Stimulated activated CD8-positive, alpha-beta memory T cell treated with anti-CD3 and anti-CD28 coated beads, Interleukin-7, amount 100 ng/mL, for 48 hours (primary cell): ENCODE measurements around the gene SPTBN1.

Experiments
- DNase-seq, 2 donors: peaks; one replicate each; pipeline ENCODE4 v3.0.0-alpha.2; 2020; ENCODE audit warnings: low read depth in 1 of 2; ENCODE audit errors: extremely low read depth in 1 of 2

The SPTBN1 gene

DNA sequence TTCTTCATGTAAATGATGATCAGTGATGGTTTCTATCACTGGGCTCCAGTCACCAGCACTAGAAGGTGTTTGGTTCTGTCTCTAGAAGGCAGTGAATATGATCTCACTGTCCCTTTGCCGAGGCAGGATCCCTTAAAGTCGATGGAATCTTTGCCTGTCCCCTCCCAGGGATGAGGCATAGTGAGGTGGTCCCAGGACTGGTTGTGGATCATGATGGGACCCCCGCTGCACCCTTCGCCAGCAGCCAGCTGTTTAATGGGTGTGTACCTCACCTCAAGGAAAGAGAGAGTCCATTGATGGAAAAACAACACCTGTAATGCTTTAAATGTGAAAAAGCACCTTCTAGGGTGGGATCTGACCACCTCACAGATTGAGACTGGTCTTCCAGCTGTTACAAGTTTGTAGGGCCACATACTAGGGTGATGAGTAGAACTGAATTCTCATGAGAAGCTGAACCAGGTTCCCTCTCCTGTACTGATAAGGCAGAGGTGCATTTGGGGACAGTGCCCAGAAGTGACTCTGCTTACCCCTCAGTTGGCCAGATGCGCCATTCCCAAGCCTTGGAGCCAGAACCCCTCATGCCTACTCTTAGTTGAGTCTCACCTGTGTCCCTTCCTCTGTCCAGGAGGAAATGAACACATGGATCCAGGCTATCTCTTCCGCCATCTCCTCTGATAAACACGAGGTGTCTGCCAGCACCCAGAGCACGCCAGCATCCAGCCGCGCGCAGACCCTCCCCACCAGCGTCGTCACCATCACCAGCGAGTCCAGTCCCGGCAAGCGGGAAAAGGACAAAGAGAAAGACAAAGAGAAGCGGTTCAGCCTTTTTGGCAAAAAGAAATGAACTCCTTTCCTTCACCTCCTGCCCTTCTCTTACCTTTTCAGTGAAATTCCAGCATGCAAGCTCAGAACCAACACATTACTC is 211.9 kb downstream of the SPTBN1 start:
- no peak for DNase-seq

DNA sequence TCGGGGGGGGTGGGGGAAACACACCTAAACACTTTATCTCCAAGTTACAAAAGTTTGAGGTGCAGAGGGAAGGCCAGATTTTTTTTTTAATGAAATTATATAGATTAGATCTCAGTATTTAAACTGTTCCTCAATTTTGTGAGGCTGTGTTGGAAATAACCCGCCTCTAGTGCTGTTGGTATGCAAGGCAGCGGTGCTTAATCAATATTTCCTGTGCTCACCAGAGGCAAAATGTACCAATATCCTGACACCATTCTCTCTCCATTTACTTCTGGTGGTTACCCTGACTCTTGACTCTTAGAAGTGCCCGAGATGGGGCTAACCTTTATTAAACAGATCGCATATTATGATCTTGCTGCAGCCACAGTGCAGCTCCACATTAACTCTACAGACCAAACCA is 212.6 kb downstream of the SPTBN1 start:
- DNase-seq, result no peak

DNA sequence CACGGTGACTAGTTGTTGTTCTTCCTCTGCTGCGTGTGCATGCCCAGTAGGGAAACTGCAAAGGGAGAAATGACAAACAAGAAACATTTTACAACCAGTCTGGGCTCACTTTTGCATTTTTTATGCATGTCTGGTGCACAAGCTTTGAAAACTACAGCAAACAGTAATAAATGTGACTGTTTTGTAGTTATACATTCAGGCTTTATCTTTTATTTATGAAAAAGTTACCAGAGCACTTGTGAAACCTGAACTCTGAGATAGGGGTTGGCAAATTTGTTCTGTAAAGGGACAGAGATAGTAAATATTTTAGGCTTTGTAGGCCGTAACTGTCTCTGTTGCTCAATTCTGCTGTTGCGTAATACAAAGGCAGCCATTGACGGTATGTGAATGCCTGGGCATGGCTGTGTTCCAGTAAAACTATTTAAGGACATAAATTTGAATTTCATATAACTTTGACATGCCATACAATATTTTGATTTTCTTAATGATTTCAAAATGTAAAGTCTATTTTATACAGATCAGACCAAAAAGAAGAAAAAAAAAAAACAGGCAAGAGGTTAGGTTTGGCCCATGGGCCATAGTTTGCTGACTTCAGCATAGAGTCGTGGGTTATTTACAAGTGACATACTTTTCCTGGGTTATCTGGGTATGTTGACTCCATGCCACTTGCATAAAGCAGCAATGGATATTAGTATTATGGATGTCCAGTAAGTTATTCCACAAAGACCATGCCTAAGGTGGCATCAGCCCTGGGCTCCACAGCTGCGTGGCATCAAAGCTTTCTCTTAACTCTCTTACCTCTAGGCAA is 213.8 kb downstream of the SPTBN1 start:
- no peak for DNase-seq

DNA sequence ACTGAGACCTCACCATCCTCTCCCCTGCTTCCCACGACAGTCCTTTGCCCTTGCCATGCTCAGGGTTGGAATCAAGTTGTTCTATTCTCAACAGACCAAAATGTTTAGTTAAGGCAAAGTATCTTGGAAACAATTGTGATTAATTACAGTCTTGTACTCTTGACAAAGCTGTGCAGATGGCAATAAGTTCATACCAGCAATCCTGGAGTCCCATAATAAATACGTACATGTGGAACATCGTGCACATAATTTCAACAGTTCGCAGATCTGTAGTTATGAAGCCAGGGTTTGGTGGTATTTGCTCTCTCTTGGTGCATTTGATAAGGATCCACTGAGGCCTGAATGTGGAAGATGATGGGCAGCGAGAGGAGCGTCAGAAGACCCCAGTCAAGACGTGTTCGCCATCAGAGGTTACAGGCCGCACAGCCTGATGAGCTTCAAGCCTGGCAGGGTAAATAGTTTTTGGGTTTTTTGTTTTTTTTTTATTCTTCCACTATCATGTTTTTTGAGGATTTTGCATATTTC is 214.4 kb downstream of the SPTBN1 start:
- no peak for DNase-seq

DNA sequence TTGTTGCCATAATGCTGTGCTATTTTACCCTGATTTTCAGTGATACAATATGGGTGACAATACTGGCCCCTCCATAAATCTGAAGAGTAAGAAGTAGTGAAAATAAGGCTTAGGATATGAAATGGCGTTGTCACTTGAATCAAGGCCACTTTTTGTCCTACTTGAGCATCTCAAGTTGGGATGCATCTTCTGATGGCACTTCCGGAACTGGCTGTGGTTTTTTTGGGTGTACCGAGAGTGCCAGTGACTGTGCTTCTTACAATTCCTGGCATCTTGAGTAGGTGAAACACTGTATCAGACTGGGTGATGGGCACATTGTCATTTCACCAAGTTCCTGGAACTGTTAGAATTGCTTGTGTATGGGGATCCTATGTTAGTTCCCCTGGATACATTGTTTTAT is 214.9 kb downstream of the SPTBN1 start:
- no peak for DNase-seq

DNA sequence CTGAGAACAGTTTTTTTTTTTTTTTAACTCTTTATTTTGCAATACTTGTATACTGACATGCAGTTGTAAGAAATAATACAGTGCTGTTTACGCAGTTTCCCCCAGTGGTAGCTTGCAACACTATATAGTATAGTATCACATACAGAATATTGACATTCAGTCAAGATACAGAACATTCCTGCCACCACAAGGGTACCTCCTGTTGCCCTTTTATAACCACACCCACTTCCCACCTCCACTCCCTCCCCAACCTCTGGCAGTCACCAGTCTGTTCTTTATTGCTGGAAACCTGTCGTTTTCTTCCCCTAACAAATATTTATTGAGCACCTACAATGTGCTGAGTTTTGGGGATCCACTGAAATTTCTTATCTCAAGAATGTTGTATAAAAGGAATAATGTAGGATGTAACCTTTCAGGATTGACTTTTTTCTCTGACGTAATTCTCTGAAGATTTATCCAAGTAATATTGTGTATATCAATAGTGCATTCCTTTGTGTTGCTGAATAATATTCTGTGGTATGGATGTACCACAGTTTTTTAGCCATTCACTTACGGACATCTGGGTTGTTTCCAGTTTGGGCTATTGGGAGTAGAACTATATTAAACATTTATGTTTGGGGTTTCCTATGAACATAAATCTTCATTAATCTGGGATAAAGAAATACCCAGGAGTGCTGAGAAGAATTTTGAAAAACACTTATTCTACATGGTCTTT is 215.9 kb downstream of the SPTBN1 start:
- no peak for DNase-seq

DNA sequence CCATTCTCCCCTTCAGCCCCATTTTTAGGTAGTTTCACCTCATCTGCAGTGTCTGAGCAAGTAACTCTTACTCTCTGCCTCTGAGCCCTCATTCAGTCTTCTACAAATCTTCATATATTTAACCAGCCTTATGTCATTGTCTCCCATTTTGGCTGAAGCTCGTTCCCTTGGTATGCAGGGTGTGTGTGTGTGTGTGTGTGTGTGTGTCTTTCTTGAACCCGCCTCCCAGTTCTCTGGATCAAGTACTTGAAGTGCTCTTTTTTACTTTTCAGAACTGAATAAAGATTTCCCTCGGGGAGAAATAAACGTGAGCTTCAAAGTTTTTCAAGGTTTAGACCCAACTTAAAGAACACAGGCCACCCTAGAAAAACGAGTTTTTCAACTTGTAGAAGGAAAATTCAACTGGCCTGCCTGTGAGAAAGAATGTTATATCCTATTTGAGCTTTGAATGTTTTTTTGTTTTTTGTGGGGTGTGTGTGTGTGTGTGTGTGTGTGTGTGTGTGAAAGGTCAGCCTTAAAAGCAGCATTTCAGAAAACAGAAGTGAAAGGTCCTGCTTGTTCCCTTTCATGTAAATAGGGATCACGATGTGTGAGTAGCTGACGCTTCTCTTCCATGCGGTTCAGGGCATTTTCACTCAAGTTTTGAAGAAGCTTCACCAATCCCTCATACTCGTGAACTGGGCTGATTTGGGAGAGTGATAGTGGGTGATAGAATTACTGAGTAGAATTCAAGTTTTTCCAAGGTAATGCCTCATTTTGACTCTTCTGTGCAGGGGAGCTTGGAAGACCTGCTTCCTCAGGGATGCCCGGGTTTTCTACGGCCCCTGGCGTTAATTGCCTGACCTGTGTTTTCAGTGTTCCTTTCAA is 216.7 kb downstream of the SPTBN1 start:
- DNase-seq, result no peak

DNA sequence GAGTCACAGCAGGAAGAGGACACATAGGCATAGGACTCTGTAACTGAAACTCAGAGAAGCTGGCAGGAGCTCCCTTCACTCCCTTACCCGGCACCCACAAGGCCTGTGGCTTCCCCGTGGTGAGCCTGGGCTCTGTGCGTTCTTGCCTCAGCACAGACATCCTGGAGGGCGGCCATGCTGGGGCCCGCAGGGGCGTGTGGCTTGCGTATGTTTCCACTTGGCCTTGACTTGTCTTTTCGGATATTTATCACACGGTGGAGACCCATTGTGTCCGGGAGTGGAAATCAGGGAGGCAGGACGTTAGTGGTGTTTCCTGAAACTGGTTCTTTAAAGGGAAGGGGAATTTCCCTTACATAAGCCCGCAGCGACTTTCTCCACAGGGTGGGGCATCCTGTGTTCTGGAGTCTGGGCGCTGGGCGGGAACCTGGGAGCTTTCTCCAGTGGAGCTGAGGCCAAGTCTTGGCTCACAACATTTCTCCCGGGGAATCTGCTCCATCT is 217.4 kb downstream of the SPTBN1 start:
- DNase-seq, result peak; percentile 38 to 43

DNA sequence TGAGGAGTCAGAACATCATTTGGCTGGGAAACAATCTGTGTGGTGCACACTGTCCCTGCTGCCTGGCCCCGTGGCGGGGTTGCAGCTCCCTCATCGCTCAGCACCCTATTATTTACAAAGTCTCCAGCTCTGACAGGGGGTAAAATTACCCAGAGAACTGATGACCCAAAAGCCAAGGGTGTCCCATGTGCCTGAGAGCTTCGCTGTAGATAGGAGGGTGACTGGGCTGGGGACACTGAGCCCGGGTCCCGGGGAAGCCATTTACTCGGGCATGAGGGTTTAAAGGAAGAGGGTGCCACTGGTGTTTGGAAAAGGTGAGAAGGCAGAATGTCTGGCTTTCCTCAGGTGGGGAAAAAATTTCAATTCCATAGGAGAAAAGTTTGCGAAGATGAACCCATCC is 219.2 kb downstream of the SPTBN1 start:
- DNase-seq, result no peak

DNA sequence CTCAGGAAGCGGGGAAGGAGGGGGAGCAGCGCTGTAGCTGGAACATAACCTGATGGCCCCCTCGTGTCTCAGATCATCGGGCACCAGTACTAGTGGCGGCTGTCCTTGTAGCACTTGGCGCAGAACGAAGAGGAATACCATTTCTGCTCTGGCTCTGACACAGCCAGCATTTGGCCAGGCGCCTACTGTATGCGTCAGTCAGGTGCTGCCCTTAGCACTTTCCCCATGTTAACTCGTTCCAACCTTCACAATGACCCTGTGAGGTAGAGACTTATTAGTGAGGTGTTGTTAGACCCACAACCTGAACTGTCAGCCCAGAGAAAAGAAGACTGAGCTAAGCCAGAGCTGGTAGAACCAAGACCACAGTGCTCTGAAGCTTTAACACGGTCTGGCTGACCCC is 219.6 kb downstream of the SPTBN1 start:
- no peak for DNase-seq

DNA sequence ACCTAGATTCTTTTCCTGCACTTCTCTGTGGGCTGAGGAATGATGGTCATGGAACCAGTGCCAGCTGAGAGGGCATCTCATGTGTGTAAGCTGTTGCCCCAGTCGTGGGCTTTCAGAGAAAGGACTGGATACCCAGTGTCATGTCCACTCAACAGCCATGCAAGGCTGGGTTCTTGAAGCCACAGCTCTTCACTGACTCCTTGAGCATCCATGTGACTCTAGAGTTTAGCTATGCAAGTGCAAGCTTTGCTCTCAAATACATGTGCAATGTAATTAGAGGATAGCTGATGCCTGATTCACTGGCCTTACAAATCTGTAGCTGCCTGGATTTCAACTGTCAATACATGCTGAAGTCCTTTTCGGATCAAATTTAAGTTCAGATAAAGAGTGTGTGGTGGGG is 220.5 kb downstream of the SPTBN1 start:
- no peak for DNase-seq

DNA sequence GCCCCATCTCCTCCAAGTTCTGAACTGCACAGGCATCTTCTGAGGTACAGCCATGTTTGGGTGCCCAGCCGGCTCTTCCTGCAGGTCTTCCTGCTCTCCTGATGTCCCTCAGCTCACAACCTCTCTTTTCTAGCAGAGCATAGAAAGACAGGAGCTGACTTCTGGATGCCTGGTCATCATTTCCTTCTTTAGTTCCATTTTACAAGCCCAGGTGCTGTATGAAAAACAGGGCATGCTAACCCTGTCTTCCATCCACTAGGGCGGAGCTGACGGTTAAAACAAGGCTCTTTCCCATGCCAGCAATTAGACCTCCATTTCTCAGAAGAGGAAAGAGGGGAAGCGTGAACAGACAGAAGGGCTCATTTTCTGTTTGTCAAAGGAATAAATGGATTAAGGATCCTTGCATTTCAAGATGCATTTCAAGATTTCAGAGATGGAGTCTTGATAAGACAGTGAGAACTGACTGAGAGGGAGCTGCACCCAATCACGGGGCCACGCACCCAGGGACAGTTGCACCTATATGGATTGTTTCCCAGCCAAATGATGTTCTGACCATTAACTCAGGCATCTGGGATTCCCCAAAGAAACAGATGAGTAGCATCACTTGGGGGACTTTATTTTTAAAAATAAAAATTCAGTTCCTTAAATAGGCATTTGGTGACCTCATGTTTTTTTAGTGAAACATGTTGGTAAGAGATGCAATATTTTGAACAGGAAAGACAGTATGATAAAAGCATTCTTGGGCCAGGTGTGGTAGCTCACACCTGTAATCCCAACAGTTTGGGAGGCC is 221.5 kb downstream of the SPTBN1 start:
- no peak for DNase-seq

DNA sequence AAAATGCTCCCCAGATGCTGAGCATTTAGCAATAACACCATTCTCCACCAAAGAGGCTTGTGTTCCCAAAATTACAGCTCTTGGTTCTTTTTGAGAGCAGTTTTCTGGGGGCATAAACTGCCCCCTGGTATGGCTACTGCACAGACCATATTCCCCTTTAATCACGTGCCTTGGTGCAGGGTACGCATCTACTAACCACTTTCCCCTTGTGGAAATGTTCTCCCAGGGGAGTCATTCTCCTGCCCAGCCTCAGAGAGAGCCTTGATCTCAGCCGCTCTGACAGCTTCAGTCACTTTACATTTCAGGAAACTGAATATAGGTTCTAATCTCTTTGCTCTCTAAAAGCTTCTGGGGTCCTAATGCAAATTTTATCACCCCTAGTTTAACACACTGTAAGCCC is 222.6 kb downstream of the SPTBN1 start:
- DNase-seq, result no peak

DNA sequence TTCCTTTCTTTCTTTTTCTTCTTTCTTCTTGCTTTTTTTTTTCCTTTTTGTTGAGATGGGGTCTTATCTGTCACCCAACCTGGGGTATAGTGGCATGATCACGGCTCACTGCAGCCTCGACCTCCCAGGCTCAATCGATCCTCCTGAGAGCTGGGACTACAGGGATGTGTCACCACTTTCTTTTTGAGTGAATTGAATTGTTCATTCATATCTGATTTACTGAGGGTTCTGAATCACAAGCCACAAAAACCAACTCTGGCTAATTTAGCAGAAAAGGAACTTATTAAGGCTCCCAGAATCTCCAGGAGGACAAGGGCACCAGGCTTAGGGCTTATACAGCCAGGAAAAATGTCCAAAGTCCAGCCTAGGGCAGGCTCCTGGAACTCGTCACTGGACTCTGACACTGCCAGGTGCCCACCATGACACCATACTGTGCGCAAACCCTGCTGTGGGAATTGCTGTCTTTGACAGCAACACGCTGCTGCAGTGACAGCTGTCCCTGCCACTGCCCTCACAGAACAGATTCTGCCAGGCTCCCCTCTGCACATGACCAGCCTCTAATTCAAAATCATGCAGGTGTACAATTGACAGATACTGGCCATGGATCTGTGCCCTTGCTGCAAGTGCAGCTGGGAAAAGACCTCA is 224.4 kb downstream of the SPTBN1 start:
- DNase-seq, result peak; percentile 24 to 40

DNA sequence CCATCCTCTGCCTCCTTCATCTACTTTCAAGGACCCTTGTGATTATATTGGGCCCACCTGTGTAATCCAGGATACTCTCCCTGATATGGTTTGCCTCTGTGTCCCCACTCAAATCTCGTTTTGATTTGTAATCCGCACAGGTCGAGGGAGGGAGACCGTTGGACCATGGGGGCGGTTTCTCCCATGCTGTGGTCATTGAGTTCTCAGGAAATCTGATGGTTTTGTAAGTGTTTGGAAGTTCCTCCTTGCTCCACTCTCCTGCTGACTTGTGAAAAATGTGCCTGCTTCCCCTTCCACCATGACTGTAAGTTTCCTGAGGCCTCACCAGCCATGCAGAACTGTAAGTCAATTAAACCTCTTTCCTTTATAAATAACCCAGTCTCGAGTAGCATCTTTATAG is 225.3 kb downstream of the SPTBN1 start:
- no peak for DNase-seq

DNA sequence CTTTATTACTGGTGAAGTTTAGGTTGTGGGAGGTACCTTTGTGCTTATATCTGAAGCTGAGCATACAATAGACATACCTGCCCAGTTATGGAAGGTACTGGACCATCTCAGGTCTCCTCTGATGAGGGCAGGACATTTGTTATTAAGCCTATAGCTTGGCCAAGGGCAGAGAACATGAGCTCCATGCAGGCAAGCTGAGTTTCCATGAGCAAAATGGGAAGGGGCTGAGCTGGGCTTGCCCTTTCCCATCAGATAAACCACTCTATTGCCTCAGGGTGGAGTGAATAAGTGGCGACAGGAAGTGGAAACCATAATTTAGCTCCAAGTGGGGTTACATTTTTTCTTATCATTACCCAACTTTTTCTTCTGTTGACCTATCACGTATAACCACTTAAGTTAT is 227.5 kb downstream of the SPTBN1 start:
- no peak for DNase-seq

DNA sequence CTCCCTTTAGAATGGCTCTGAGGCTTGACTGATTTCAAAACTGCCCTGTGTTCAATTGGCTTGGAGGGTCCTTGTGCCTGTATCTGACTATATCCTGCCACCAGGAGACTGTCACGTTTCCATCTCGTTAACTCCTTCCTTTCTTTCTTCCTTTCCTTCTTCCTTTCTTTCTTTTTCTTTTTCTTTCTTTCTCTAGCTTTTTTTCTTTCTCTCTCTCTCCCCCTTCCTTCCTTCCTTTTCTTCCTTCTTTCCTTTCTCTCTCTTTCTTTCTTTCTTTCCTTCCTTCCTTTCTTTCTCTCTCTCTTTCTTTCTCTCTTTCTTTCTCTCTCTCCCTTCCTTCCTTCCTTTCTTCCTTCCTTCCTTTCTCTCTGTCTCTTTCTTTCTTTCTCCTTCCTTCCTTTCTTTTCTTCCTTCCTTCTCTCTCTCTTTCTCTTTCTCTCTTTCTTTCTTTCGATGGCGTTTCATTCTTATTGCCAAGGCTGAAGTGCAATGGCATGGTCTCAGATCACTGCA is 229.2 kb downstream of the SPTBN1 start:
- DNase-seq, result no peak

DNA sequence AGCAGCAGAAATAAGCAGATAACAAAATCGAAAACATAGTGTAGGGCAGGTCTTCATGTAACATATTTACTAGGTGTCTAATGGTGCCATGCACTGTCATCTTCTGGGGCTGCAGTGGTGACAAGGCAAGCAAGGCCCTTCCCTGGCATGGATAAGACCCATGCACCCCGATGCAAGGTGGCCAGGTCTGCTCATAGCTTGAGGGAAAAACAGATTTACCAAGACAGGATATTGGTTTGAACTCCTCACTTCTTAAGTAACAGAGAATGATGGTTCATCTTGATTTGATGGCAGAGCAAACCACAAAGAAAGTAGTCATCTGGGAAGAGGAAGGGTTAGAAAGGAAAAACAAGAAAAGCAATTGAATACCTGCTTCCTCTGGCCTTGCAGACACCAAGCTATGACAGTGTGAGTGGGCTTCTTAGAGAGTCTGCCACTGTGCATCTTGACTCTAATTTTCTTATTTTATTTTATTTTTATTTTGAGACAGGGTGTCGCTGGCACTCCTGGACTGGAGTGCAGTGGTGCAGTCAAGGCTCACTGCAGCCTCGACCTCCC is 231.5 kb downstream of the SPTBN1 start:
- DNase-seq, result no peak
